HEK293 (cell line): ENCODE measurements around the gene UBE2D2.

Experiments used
- MZF1 ChIP-seq: fragments of 450-650 bp; formaldehyde crosslinking; IDR thresholded peaks from 2 replicates; pipeline ENCODE4 v1.5.1; 2017; ENCODE audit warnings: missing biosample characterization, missing genetic modification characterization, borderline replicate concordance
- OSR2 ChIP-seq: fragments of 450-650 bp; formaldehyde crosslinking; IDR thresholded peaks from 2 replicates; pipeline ENCODE4 v1.5.1; 2016; ENCODE audit warnings: missing biosample characterization, missing genetic modification characterization
- PATZ1 ChIP-seq: fragments of 450-650 bp; formaldehyde crosslinking; IDR thresholded peaks from 2 replicates; pipeline ENCODE4 v1.5.1; 2016; ENCODE audit warnings: missing biosample characterization, missing genetic modification characterization
- PRDM6 ChIP-seq: fragments of 450-650 bp; formaldehyde crosslinking; IDR thresholded peaks from 2 replicates; pipeline ENCODE4 v1.5.1; 2017; ENCODE audit warnings: missing biosample characterization, missing genetic modification characterization
- SP2 ChIP-seq: fragments of 450-650 bp; formaldehyde crosslinking; IDR thresholded peaks from 2 replicates; pipeline ENCODE4 v1.5.1; 2016; ENCODE audit warnings: missing biosample characterization, missing genetic modification characterization
- ZBTB10 ChIP-seq: fragments of 450-650 bp; formaldehyde crosslinking; IDR thresholded peaks from 2 replicates; pipeline ENCODE4 v1.5.1; 2016; ENCODE audit warnings: missing biosample characterization, missing genetic modification characterization
- ZBTB7A ChIP-seq: fragments of 450-650 bp; formaldehyde crosslinking; IDR thresholded peaks from 2 replicates; pipeline ENCODE4 v1.5.1; 2016; ENCODE audit warnings: low read depth, missing biosample characterization, missing genetic modification characterization
- ZNF239 ChIP-seq: fragments of 450-650 bp; formaldehyde crosslinking; IDR thresholded peaks from 2 replicates; pipeline ENCODE4 v1.5.1; 2016; ENCODE audit warnings: missing biosample characterization, missing genetic modification characterization
- ZNF26 ChIP-seq: fragments of 450-650 bp; formaldehyde crosslinking; IDR thresholded peaks from 2 replicates; pipeline ENCODE4 v1.5.1; 2016; ENCODE audit warnings: missing biosample characterization, missing genetic modification characterization
- ZNF280D ChIP-seq: fragments of 450-650 bp; formaldehyde crosslinking; IDR thresholded peaks from 2 replicates; pipeline ENCODE4 v1.5.1; 2016; ENCODE audit warnings: missing biosample characterization, missing genetic modification characterization
- ZNF311 ChIP-seq: fragments of 450-650 bp; formaldehyde crosslinking; IDR thresholded peaks from 2 replicates; pipeline ENCODE4 v1.5.1; 2017; ENCODE audit warnings: missing biosample characterization, missing genetic modification characterization, borderline replicate concordance
- ZNF366 ChIP-seq: fragments of 450-650 bp; formaldehyde crosslinking; conservative IDR thresholded peaks from 2 replicates; pipeline ENCODE4 v1.5.1; 2016; ENCODE audit warnings: missing biosample characterization, missing genetic modification characterization
- ZNF37A ChIP-seq: fragments of 450-650 bp; IDR thresholded peaks from 2 replicates; pipeline ENCODE4 v1.5.1; 2018; ENCODE audit warnings: missing biosample characterization, missing genetic modification characterization
- ZNF398 ChIP-seq: fragments of 450-650 bp; formaldehyde crosslinking; IDR thresholded peaks from 2 replicates; pipeline ENCODE4 v1.5.1; 2017; ENCODE audit warnings: missing biosample characterization, missing genetic modification characterization
- ZNF404 ChIP-seq: fragments of 450-650 bp; formaldehyde crosslinking; IDR thresholded peaks from 2 replicates; pipeline ENCODE4 v1.5.1; 2017; ENCODE audit warnings: missing biosample characterization, missing genetic modification characterization
- ZNF416 ChIP-seq: fragments of 450-650 bp; formaldehyde crosslinking; IDR thresholded peaks from 2 replicates; pipeline ENCODE4 v1.5.1; 2016; ENCODE audit warnings: missing biosample characterization, missing genetic modification characterization
- ZNF449 ChIP-seq: fragments of 450-650 bp; formaldehyde crosslinking; IDR thresholded peaks from 2 replicates; pipeline ENCODE4 v1.5.1; 2017; ENCODE audit warnings: missing biosample characterization, mild to moderate bottlenecking, missing genetic modification characterization, moderate library complexity
- ZNF529 ChIP-seq: fragments of 450-650 bp; formaldehyde crosslinking; IDR thresholded peaks from 2 replicates; pipeline ENCODE4 v1.5.1; 2017; ENCODE audit warnings: missing genetic modification characterization, missing biosample characterization; ENCODE audit not compliant: insufficient replicate concordance
- ZNF544 ChIP-seq: fragments of 450-650 bp; formaldehyde crosslinking; IDR thresholded peaks from 2 replicates; pipeline ENCODE4 v1.5.0; 2017; ENCODE audit warnings: missing biosample characterization, missing genetic modification characterization
- ZNF549 ChIP-seq: fragments of 450-650 bp; IDR thresholded peaks from 2 replicates; pipeline ENCODE4 v1.5.1; 2018; ENCODE audit warnings: missing biosample characterization, missing genetic modification characterization, mild to moderate bottlenecking, inconsistent platforms, moderate library complexity
- ZNF626 ChIP-seq: fragments of 450-650 bp; sonication (Bioruptor Pico); formaldehyde crosslinking; IDR thresholded peaks from 2 replicates; pipeline ENCODE4 v1.5.1; 2018; ENCODE audit warnings: missing biosample characterization, missing genetic modification characterization, inconsistent platforms
- ZSCAN18 ChIP-seq: fragments of 450-650 bp; formaldehyde crosslinking; IDR thresholded peaks from 2 replicates; pipeline ENCODE4 v1.5.1; 2016; ENCODE audit warnings: missing biosample characterization, missing genetic modification characterization

Gene UBE2D2

GRCh38 chr5:139637438-139638089 lies 76.4 kb downstream of the UBE2D2 start (continued):
- TF ChIP-seq ZBTB10 = no peak
- TF ChIP-seq ZNF398 (tag by site-specific recombination) = peak; percentile 74
- TF ChIP-seq ZNF449 (tag by site-specific recombination) = peak; percentile 62; the same call in 1 of the 2 replicates
- no peak for TF ChIP-seq ZNF366 (tag by site-specific recombination)
- TF ChIP-seq MZF1 (tag by site-specific recombination) = no peak
- peak; percentile 54 for TF ChIP-seq PATZ1 (tag by site-specific recombination)
- TF ChIP-seq ZNF544 (tag by site-specific recombination) = no peak
- TF ChIP-seq SP2 (tag by site-specific recombination) = peak; percentile 27
- no peak for TF ChIP-seq ZSCAN18 (tag by site-specific recombination)
- no peak for TF ChIP-seq ZNF416 (tag by site-specific recombination)
- TF ChIP-seq ZNF626 (tag by site-specific recombination) = no peak
- TF ChIP-seq ZNF549 (tag by site-specific recombination) = no peak
- TF ChIP-seq PRDM6 = no peak
- TF ChIP-seq ZNF311 (tag by site-specific recombination) = no peak
- no peak for TF ChIP-seq OSR2 (tag by site-specific recombination)
- TF ChIP-seq ZNF529 = no peak
- no peak for TF ChIP-seq ZNF280D
- TF ChIP-seq ZNF26 (tag by site-specific recombination) = no peak
- no peak for TF ChIP-seq ZNF404 (tag by site-specific recombination)
- TF ChIP-seq ZBTB7A (tag by site-specific recombination) = no peak
- no peak for TF ChIP-seq ZNF37A (tag by site-specific recombination)
- TF ChIP-seq ZNF239 (tag by site-specific recombination) = no peak
